Neural cell (in vitro differentiated cells): ENCODE results near the gene UBAC2. TPM values are rescaled to one million over a fixed set of nuclear protein-coding genes. Genes with fewer than 3 reads are reported as not detected.

Source experiments
- H2AFZ ChIP-seq: fragments of 200-600, 300-800 bp; sonication (generic), shearing (Covaris generic); 2 replicates; pipeline ENCODE4 v1.6.0; 2014; ENCODE audit warnings: low read depth, mild to moderate bottlenecking, antibody characterized with exemption, low read length, moderate library complexity
- H3F3A ChIP-seq: fragments of 200-600 bp; shearing (Covaris generic); 2 replicates; pipeline ENCODE4 v1.6.1; 2016; ENCODE audit warnings: mild to moderate bottlenecking, moderate library complexity, mixed read lengths, antibody characterized with exemption, low read length; ENCODE audit not compliant: insufficient read depth, poor library complexity, severe bottlenecking
- H3K27ac ChIP-seq: fragments of 200-600, 300-800 bp; sonication (generic), shearing (Covaris generic); 2 replicates; pipeline ENCODE4 v1.5.1; 2014; ENCODE audit warnings: mild to moderate bottlenecking, low read length, moderate library complexity
- H3K27me3 ChIP-seq: fragments of 300-800, 200-600 bp; sonication (generic), shearing (Covaris generic); 2 replicates; pipeline ENCODE4 v1.6.0; 2014; ENCODE audit warnings: mild to moderate bottlenecking, low read depth, low read length, moderate library complexity; ENCODE audit not compliant: insufficient read depth
- H3K36me3 ChIP-seq: fragments of 300-800, 200-600 bp; sonication (generic), shearing (Covaris generic); 2 replicates; pipeline ENCODE4 v1.5.1; 2014; ENCODE audit warnings: mild to moderate bottlenecking, antibody characterized with exemption, low read length, moderate library complexity; ENCODE audit not compliant: insufficient read depth
- H3K4me2 ChIP-seq: fragments of 300-800, 200-600 bp; sonication (generic), shearing (Covaris generic); 2 replicates; pipeline ENCODE4 v1.6.0; 2014; ENCODE audit warnings: mild to moderate bottlenecking, low read length
- H3K4me3 ChIP-seq: fragments of 300-800, 200-600 bp; sonication (generic), shearing (Covaris generic); 2 replicates; pipeline ENCODE4 v1.5.1; 2014; ENCODE audit warnings: mild to moderate bottlenecking, low read length, moderate library complexity
- H3K79me2 ChIP-seq: fragments of 200-600 bp; shearing (Covaris generic); replicated peaks from 2 replicates; pipeline ENCODE4 v1.6.0; 2014; ENCODE audit warnings: mild to moderate bottlenecking, low read length, moderate library complexity; ENCODE audit not compliant: insufficient read depth
- H3K9ac ChIP-seq: fragments of 300-800, 200-600 bp; sonication (generic), shearing (Covaris generic); 2 replicates; pipeline ENCODE4 v1.6.1; 2016; ENCODE audit warnings: mild to moderate bottlenecking, low read length, mixed read lengths
- H3K9me2 ChIP-seq: fragments of 200-600 bp; shearing (Covaris generic); 2 replicates; pipeline ENCODE4 v1.6.1; 2016; ENCODE audit warnings: mild to moderate bottlenecking, low read length, mixed read lengths; ENCODE audit not compliant: insufficient read depth
- H3K9me3 ChIP-seq: fragments of 200-600, 300-800 bp; sonication (generic), shearing (Covaris generic); 2 replicates; pipeline ENCODE4 v1.6.1; 2016; ENCODE audit warnings: mild to moderate bottlenecking, mixed run types, low read length, moderate library complexity, mixed read lengths
- H4K20me1 ChIP-seq: fragments of 200-600 bp; shearing (Covaris generic); 2 replicates; pipeline ENCODE4 v1.6.1; 2016; ENCODE audit warnings: mild to moderate bottlenecking, mixed run types; ENCODE audit not compliant: insufficient read depth
- CTCF ChIP-seq: fragments of 450-650 bp; IDR thresholded peaks from 2 replicates; pipeline ENCODE4 v1.5.1; 2014; ENCODE audit warnings: antibody characterized with exemption, mild to moderate bottlenecking, moderate library complexity; ENCODE audit not compliant: poor library complexity, severe bottlenecking
- EP300 ChIP-seq: fragments of 450-650 bp; conservative IDR thresholded peaks from 2 replicates; pipeline ENCODE4 v1.6.1; 2014; ENCODE audit warnings: antibody characterized with exemption, mild to moderate bottlenecking, moderate library complexity; ENCODE audit not compliant: poor library complexity, severe bottlenecking
- EZH2 ChIP-seq: fragments of 200-600, 300-800 bp; shearing (Covaris generic), sonication (generic); IDR thresholded peaks from 2 replicates; pipeline ENCODE4 v1.6.1; 2014; ENCODE audit warnings: antibody characterized with exemption, low read length, borderline replicate concordance, mild to moderate bottlenecking; ENCODE audit not compliant: insufficient read depth, poor library complexity, severe bottlenecking
- MXI1 ChIP-seq: fragments of 450-650 bp; conservative IDR thresholded peaks from 2 replicates; pipeline ENCODE4 v1.6.1; 2014; ENCODE audit warnings: antibody characterized with exemption, mild to moderate bottlenecking; ENCODE audit not compliant: poor library complexity, severe bottlenecking
- POLR2AphosphoS5 ChIP-seq: IDR thresholded peaks from 2 replicates; pipeline ENCODE4 v1.6.1; 2012
- RAD21 ChIP-seq: fragments of 450-650 bp; conservative IDR thresholded peaks from 2 replicates; pipeline ENCODE4 v1.6.1; 2014; ENCODE audit warnings: antibody characterized with exemption, mild to moderate bottlenecking, moderate library complexity
- REST ChIP-seq: IDR thresholded peaks from 2 replicates; pipeline ENCODE4 v1.6.1; 2012; ENCODE audit warnings: borderline replicate concordance
- SMC3 ChIP-seq: fragments of 450-650 bp; conservative IDR thresholded peaks from 2 replicates; pipeline ENCODE4 v1.6.1; 2014; ENCODE audit warnings: antibody characterized with exemption, mild to moderate bottlenecking, moderate library complexity; ENCODE audit not compliant: poor library complexity
- TAF1 ChIP-seq: IDR thresholded peaks from 2 replicates; pipeline ENCODE4 v1.6.1; 2012; ENCODE audit warnings: low read depth
- polyA plus RNA-seq: library from polyadenylated mRNA; depleted of rRNA; stranded (reverse); fragments of >200 nt; gene quantifications from 2 replicates; pipeline ENCODE4 v1.2.3, GENCODE V29; 2014

Gene UBAC2
- polyA plus RNA-seq, 1 donor from 2014 or later: 56.9 TPM

- H3K79me2 ChIP-seq: no peaks in the 10 kb centered on the region
- H3K9me2 ChIP-seq: no peaks in the 10 kb centered on the region
- TF ChIP-seq CTCF (no peak), TAF1 (no peak)
- no peaks in the 10 kb centered on the region for H3K9me3 ChIP-seq
- no peak overlapping the region for H3K4me2 ChIP-seq
- no peak overlapping the region for H2AFZ ChIP-seq
- H3K4me3 ChIP-seq: no peak overlapping the region
- no peaks in the 10 kb centered on the region for H3F3A ChIP-seq
- H4K20me1 ChIP-seq: no peaks in the 10 kb centered on the region
- H3K36me3 ChIP-seq: no peaks in the 10 kb centered on the region
- no peak overlapping the region for H3K9ac ChIP-seq
- H3K27ac ChIP-seq: no peak overlapping the region
- H3K27me3 ChIP-seq: no peaks in the 10 kb centered on the region
Observed at GRCh38 chr13:99297331-99297730, 96.7 kb downstream of the UBAC2 start.

GRCh38 chr13:99298056-99298455 lies 97.4 kb downstream of the UBAC2 start:
- no peak for TF ChIP-seq CTCF
- TF ChIP-seq REST: no peak
- H3K9me2 ChIP-seq: no peaks in the 10 kb centered on the region
- no peaks in the 10 kb centered on the region for H4K20me1 ChIP-seq
- H3K36me3 ChIP-seq: no peaks in the 10 kb centered on the region
- H3F3A ChIP-seq: no peaks in the 10 kb centered on the region
- no peak overlapping the region for H3K9ac ChIP-seq
- H3K9me3 ChIP-seq: no peaks in the 10 kb centered on the region
- no peaks in the 10 kb centered on the region for H3K79me2 ChIP-seq
- no peak overlapping the region for H3K4me2 ChIP-seq
- no peak overlapping the region for H3K27ac ChIP-seq
- no peaks in the 10 kb centered on the region for H3K27me3 ChIP-seq
- H3K4me3 ChIP-seq: no peak overlapping the region
- no peak overlapping the region for H2AFZ ChIP-seq

- no peak overlapping the region for H2AFZ ChIP-seq
- no peak overlapping the region for H3K27ac ChIP-seq
- no peaks in the 10 kb centered on the region for H3K9me3 ChIP-seq
- H3K9ac ChIP-seq: no peak overlapping the region
- H3K4me3 ChIP-seq: no peak overlapping the region
- H3K27me3 ChIP-seq: no peaks in the 10 kb centered on the region
- no peaks in the 10 kb centered on the region for H3K79me2 ChIP-seq
- no peaks in the 10 kb centered on the region for H3F3A ChIP-seq
- H4K20me1 ChIP-seq: no peaks in the 10 kb centered on the region
- H3K9me2 ChIP-seq: no peaks in the 10 kb centered on the region
- no peak overlapping the region for H3K4me2 ChIP-seq
- no peaks in the 10 kb centered on the region for H3K36me3 ChIP-seq
- TF ChIP-seq POLR2AphosphoS5 (no peak), RAD21 (no peak), EZH2 (no peak), MXI1 (no peak), TAF1 (no peak), SMC3 (no peak), CTCF (no peak), EP300 (no peak)
Observed at GRCh38 chr13:99299256-99299919, 98.7 kb downstream of the UBAC2 start.
